DND-41 (cell line): ENCODE results near the gene ATPAF1.

Experiments
- EZH2 ChIP-seq: IDR thresholded peaks from 3 replicates; pipeline ENCODE4 v1.6.1; 2012; ENCODE audit warnings: borderline replicate concordance, low read depth, mild to moderate bottlenecking, moderate library complexity, low read length, inconsistent platforms; ENCODE audit not compliant: severe bottlenecking
- TF ChIP-seq, protein P1 (sequence below): IDR thresholded peaks from 2 replicates; pipeline ENCODE4 v1.5.1; 2012; ENCODE audit warnings: borderline replicate concordance, low read length, moderate library complexity, mild to moderate bottlenecking; ENCODE audit not compliant: poor library complexity, severe bottlenecking; ENCODE audit errors: extremely low read depth

- TF ChIP-seq, protein P1, sequence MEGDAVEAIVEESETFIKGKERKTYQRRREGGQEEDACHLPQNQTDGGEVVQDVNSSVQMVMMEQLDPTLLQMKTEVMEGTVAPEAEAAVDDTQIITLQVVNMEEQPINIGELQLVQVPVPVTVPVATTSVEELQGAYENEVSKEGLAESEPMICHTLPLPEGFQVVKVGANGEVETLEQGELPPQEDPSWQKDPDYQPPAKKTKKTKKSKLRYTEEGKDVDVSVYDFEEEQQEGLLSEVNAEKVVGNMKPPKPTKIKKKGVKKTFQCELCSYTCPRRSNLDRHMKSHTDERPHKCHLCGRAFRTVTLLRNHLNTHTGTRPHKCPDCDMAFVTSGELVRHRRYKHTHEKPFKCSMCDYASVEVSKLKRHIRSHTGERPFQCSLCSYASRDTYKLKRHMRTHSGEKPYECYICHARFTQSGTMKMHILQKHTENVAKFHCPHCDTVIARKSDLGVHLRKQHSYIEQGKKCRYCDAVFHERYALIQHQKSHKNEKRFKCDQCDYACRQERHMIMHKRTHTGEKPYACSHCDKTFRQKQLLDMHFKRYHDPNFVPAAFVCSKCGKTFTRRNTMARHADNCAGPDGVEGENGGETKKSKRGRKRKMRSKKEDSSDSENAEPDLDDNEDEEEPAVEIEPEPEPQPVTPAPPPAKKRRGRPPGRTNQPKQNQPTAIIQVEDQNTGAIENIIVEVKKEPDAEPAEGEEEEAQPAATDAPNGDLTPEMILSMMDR = no peak
- no peak for TF ChIP-seq EZH2
These were observed 24.0 kb upstream of the ATPAF1 start for GRCh38 chr1:46691997-46692790.
